Nephron progenitor cell (in vitro differentiated cells): ENCODE results near the gene NSRP1.
"Not testable (repeated sequence)": the region's sequence is repeated elsewhere in the genome, so short reads cannot be mapped to it uniquely, and the experiment has no call there.

ENCODE experiments used
- DNase-seq: peaks from one replicate; pipeline ENCODE4 v3.0.0; 2021
- H3K27ac Mint-ChIP-seq: 2 replicates; pipeline ENCODE4 v1.8.0; 2021; ENCODE audit warnings: mild to moderate bottlenecking, moderate library complexity, mixed read lengths
- H3K27me3 Mint-ChIP-seq: 2 replicates; pipeline ENCODE4 v1.8.0; 2021; ENCODE audit warnings: mild to moderate bottlenecking, low read depth, mixed read lengths; ENCODE audit not compliant: poor library complexity
- H3K36me3 Mint-ChIP-seq: 2 replicates; pipeline ENCODE4 v1.8.0; 2021; ENCODE audit warnings: low read depth, mixed read lengths
- H3K4me1 Mint-ChIP-seq: 2 replicates; pipeline ENCODE4 v1.8.0; 2021; ENCODE audit warnings: mixed read lengths
- H3K4me3 Mint-ChIP-seq: 2 replicates; pipeline ENCODE4 v1.8.0; 2021; ENCODE audit warnings: mild to moderate bottlenecking, moderate library complexity, mixed read lengths
- H3K9me3 Mint-ChIP-seq: 2 replicates; pipeline ENCODE4 v1.8.0; 2021; ENCODE audit warnings: mild to moderate bottlenecking, moderate library complexity, mixed read lengths
- CTCF ChIP-seq: fragments of 200-600 bp; sonication (generic); IDR thresholded peaks from 2 replicates; pipeline ENCODE4 v1.5.0; 2021; ENCODE audit warnings: antibody characterized with exemption

Gene NSRP1

GRCh38 chr17:30086896-30087295 is 29.7 kb upstream of the NSRP1 start:
- TF ChIP-seq CTCF = no peak
- no peaks in the 10 kb centered on the region for H3K36me3 Mint-ChIP-seq
- H3K27me3 Mint-ChIP-seq = peaks cover 10% of the 10 kb centered on the region
- H3K9me3 Mint-ChIP-seq = no peaks in the 10 kb centered on the region
- H3K27ac Mint-ChIP-seq = no peak overlapping the region
- H3K4me3 Mint-ChIP-seq = no peak overlapping the region
- no peak for DNase-seq
- H3K4me1 Mint-ChIP-seq = peaks cover 12% of the 10 kb centered on the region

GRCh38 chr17:30087431-30087830 is 29.2 kb upstream of the NSRP1 start:
- DNase-seq, H3K4me3 Mint-ChIP-seq, H3K27ac Mint-ChIP-seq, H3K36me3 Mint-ChIP-seq, H3K9me3 Mint-ChIP-seq: not testable (repeated sequence)
- peaks cover 12% of the 10 kb centered on the region for H3K4me1 Mint-ChIP-seq
- H3K27me3 Mint-ChIP-seq = peaks cover 10% of the 10 kb centered on the region

GRCh38 chr17:30091121-30091670 is 25.4 kb upstream of the NSRP1 start:
- Mint-ChIP-seq H3K27me3 (peaks cover 18% of the 10 kb centered on the region), H3K27ac (no peak overlapping the region), H3K9me3 (no peaks in the 10 kb centered on the region), H3K36me3 (no peaks in the 10 kb centered on the region), H3K4me3 (no peak overlapping the region), H3K4me1 (no peaks in the 10 kb centered on the region)
- DNase-seq = no peak
- TF ChIP-seq CTCF = no peak

- Mint-ChIP-seq H3K4me3 (no peak overlapping the region), H3K9me3 (no peaks in the 10 kb centered on the region), H3K36me3 (no peaks in the 10 kb centered on the region), H3K27me3 (peaks cover 18% of the 10 kb centered on the region), H3K4me1 (no peaks in the 10 kb centered on the region), H3K27ac (no peak overlapping the region)
- no peak for DNase-seq
- TF ChIP-seq CTCF = no peak
These were observed 24.8 kb upstream of the NSRP1 start for GRCh38 chr17:30091771-30092170.

GRCh38 chr17:30092886-30093285 is 23.7 kb upstream of the NSRP1 start:
- H3K27ac Mint-ChIP-seq = no peak overlapping the region
- H3K36me3 Mint-ChIP-seq = no peaks in the 10 kb centered on the region
- H3K9me3 Mint-ChIP-seq = no peaks in the 10 kb centered on the region
- no peak for DNase-seq
- H3K4me1 Mint-ChIP-seq = peaks cover 4% of the 10 kb centered on the region
- H3K4me3 Mint-ChIP-seq = no peak overlapping the region
- no peak for TF ChIP-seq CTCF
- peaks cover 18% of the 10 kb centered on the region for H3K27me3 Mint-ChIP-seq

GRCh38 chr17:30093463-30094147 is 23.0 kb upstream of the NSRP1 start:
- Mint-ChIP-seq H3K36me3 (no peaks in the 10 kb centered on the region), H3K9me3 (no peaks in the 10 kb centered on the region), H3K27ac (no peak overlapping the region), H3K4me3 (no peak overlapping the region), H3K27me3 (peaks cover 18% of the 10 kb centered on the region), H3K4me1 (peaks cover 6% of the 10 kb centered on the region)
- peak; percentile 83 for TF ChIP-seq CTCF
- DNase-seq = peak; percentile 67
